ENCODE results near the gene CADM1. TPM values are rescaled to one million over a fixed set of nuclear protein-coding genes. Genes with fewer than 3 reads are reported as not detected.

CADM1 gene
- polyA plus RNA-seq, 1 donor (not counting 4 experiments of a cell fraction or from before 2014, with no cell fraction given) = 9.5 TPM

- Histone ChIP-seq H3K4me2 (ENCODE audit: control insufficient read depth, extremely low read depth, insufficient read depth, low read depth, low read length) (no peak overlapping the region), H4K20me1 (ENCODE audit: control insufficient read depth, extremely low read depth, insufficient read depth, low read length) (no peaks in the 10 kb centered on the region), H3K27me3 (ENCODE audit: control insufficient read depth, extremely low read depth, insufficient read depth, low read length) (no peaks in the 10 kb centered on the region), H3K36me3 (ENCODE audit: control insufficient read depth in 2 of 2, extremely low read depth in 1 of 2, insufficient read depth in 2 of 2, low read length in 2 of 2) (no peaks in the 10 kb centered on the region), H3K9ac (ENCODE audit: control insufficient read depth, extremely low read depth, insufficient read depth, low read length) (no peak overlapping the region), H3K4me3 (ENCODE audit: control insufficient read depth in 2 of 3, extremely low read depth in 1 of 3, insufficient read depth in 2 of 3, low read depth in 1 of 3, low read length in 3 of 3) (no peak overlapping the region), H2AFZ (ENCODE audit: control insufficient read depth, low read length) (no peak overlapping the region), H3K4me1 (ENCODE audit: control insufficient read depth, extremely low read depth, insufficient read depth, low read length) (peaks cover 9% of the 10 kb centered on the region), H3K9me1 (ENCODE audit: control insufficient read depth, extremely low read depth, insufficient read depth, low read length) (no peaks in the 10 kb centered on the region), H3K27ac (ENCODE audit: control insufficient read depth, insufficient read depth, low read length) (no peak overlapping the region), H3K79me2 (ENCODE audit: control insufficient read depth, insufficient read depth, low read length) (no peaks in the 10 kb centered on the region), H3K9me3 (ENCODE audit: control insufficient read depth, low read depth, low read length) (no peaks in the 10 kb centered on the region)
- FAIRE-seq (no peak), DNase-seq (ENCODE audit: low read depth, low spot score) (no peak)
- dilution Hi-C loops (cut with MboI; ENCODE audit: extremely low pct_ligation_motif_present, low sequenced_read_pairs) = no loop called here
- TF ChIP-seq, protein P1, sequence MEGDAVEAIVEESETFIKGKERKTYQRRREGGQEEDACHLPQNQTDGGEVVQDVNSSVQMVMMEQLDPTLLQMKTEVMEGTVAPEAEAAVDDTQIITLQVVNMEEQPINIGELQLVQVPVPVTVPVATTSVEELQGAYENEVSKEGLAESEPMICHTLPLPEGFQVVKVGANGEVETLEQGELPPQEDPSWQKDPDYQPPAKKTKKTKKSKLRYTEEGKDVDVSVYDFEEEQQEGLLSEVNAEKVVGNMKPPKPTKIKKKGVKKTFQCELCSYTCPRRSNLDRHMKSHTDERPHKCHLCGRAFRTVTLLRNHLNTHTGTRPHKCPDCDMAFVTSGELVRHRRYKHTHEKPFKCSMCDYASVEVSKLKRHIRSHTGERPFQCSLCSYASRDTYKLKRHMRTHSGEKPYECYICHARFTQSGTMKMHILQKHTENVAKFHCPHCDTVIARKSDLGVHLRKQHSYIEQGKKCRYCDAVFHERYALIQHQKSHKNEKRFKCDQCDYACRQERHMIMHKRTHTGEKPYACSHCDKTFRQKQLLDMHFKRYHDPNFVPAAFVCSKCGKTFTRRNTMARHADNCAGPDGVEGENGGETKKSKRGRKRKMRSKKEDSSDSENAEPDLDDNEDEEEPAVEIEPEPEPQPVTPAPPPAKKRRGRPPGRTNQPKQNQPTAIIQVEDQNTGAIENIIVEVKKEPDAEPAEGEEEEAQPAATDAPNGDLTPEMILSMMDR (optimal IDR thresholded peaks at IDR 0.05 in 1 of 3, IDR thresholded peaks at IDR 0.05 in 1 of 3, conservative IDR thresholded peaks at IDR 0.05 in 1 of 3; ENCODE audit: extremely low read depth in 1 of 3, insufficient read depth in 2 of 3, low read length in 3 of 3) = no peak
- TF ChIP-seq EZH2 (IDR thresholded peaks at IDR 0.05; ENCODE audit: low read length) = no peak
These were observed 197.5 kb downstream of the CADM1 start for GRCh38 chr11:115306689-115307088.

DNA sequence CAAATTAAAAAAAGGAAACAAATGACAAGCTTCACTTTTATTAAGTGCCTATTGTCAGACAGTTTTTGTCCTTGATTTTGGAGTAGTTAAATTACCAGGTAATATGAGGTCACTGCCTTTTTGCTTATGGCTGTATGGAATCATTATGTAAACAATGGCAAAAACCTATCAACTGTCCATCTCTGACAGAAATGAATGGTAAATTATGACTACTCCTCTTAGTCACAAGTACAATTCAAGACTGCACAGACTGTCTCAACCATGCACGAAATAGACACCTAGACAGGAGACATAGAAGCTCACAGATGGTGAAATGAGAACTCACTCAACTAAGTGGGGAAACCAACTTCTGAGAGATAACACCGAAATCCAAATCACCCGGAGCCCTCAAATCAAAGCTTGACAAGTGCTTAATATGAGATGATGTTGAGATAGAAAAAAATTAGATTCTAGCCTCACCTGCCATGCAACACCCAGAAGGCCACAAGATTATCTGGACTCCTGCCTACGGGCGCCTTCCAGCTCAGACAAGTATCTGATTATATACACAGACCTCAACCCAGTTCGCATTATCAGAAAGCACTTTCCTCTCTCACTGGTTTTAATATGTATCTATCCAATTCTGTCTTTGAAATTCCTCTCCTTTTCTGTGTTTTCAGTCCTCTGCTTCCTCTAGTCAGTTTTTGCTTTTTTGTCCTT lies 199.3 kb downstream of the CADM1 start:
- H3K4me1 ChIP-seq (ENCODE audit: control insufficient read depth, extremely low read depth, insufficient read depth, low read length) = peaks cover 9% of the 10 kb centered on the region
- H3K9me3 ChIP-seq (ENCODE audit: control insufficient read depth, low read depth, low read length) = no peaks in the 10 kb centered on the region
- H3K36me3 ChIP-seq (ENCODE audit: control insufficient read depth in 2 of 2, extremely low read depth in 1 of 2, insufficient read depth in 2 of 2, low read length in 2 of 2) = no peaks in the 10 kb centered on the region
- H2AFZ ChIP-seq (ENCODE audit: control insufficient read depth, low read length) = no peak overlapping the region
- no peaks in the 10 kb centered on the region for H3K79me2 ChIP-seq (ENCODE audit: control insufficient read depth, insufficient read depth, low read length)
- no peak overlapping the region for H3K27ac ChIP-seq (ENCODE audit: control insufficient read depth, insufficient read depth, low read length)
- H3K9me1 ChIP-seq (ENCODE audit: control insufficient read depth, extremely low read depth, insufficient read depth, low read length) = no peaks in the 10 kb centered on the region
- FAIRE-seq (no peak), DNase-seq (ENCODE audit: low read depth, low spot score) (no peak)
- no peak overlapping the region for H3K4me3 ChIP-seq (ENCODE audit: control insufficient read depth in 2 of 3, extremely low read depth in 1 of 3, insufficient read depth in 2 of 3, low read depth in 1 of 3, low read length in 3 of 3)
- dilution Hi-C loops (cut with MboI; ENCODE audit: extremely low pct_ligation_motif_present, low sequenced_read_pairs) = no loop called here
- TF ChIP-seq, protein P1 (optimal IDR thresholded peaks at IDR 0.05 in 1 of 3, IDR thresholded peaks at IDR 0.05 in 1 of 3, conservative IDR thresholded peaks at IDR 0.05 in 1 of 3; ENCODE audit: extremely low read depth in 1 of 3, insufficient read depth in 2 of 3, low read length in 3 of 3) = no peak
- no peak for TF ChIP-seq EZH2 (IDR thresholded peaks at IDR 0.05; ENCODE audit: low read length)
- no peak overlapping the region for H3K4me2 ChIP-seq (ENCODE audit: control insufficient read depth, extremely low read depth, insufficient read depth, low read depth, low read length)
- H3K9ac ChIP-seq (ENCODE audit: control insufficient read depth, extremely low read depth, insufficient read depth, low read length) = no peak overlapping the region
- no peaks in the 10 kb centered on the region for H4K20me1 ChIP-seq (ENCODE audit: control insufficient read depth, extremely low read depth, insufficient read depth, low read length)
- H3K27me3 ChIP-seq (ENCODE audit: control insufficient read depth, extremely low read depth, insufficient read depth, low read length) = no peaks in the 10 kb centered on the region

All from keratinocyte (primary cell).